K562 (cell line): Measurements from ENCODE around the gene CCT7. TPM values are rescaled to one million over a fixed set of nuclear protein-coding genes. Genes with fewer than 3 reads are reported as not detected.

ENCODE experiments used
- E2F6 ChIP-seq, 2 experiments: IDR thresholded peaks; 2 replicates each; pipeline ENCODE4 v1.6.1; 2011; ENCODE audit warnings: borderline replicate concordance in 1 of 2, control low read depth in 1 of 2, low read depth in 1 of 2, low read length in 1 of 2, mild to moderate bottlenecking in 1 of 2, mixed read lengths in 1 of 2, moderate library complexity in 1 of 2; ENCODE audit not compliant: insufficient read depth in 1 of 2, insufficient read length in 1 of 2, poor library complexity in 1 of 2, severe bottlenecking in 1 of 2; ENCODE audit errors: extremely low read depth in 1 of 2
- FOXJ3 ChIP-seq: sonication (generic); formaldehyde crosslinking; IDR thresholded peaks from 2 replicates; pipeline ENCODE4 v1.4.0; 2020; ENCODE audit warnings: mild to moderate bottlenecking, missing genetic modification reagents
- GTF2A2 ChIP-seq: IDR thresholded peaks from 2 replicates; pipeline ENCODE4 v1.6.1; 2016; ENCODE audit warnings: mild to moderate bottlenecking, missing genetic modification characterization, missing compliant biosample characterization
- HCFC1 ChIP-seq: IDR thresholded peaks from 2 replicates; pipeline ENCODE4 v1.6.1; 2012; ENCODE audit warnings: low read depth, low read length, improper control_type of control experiment
- MCM7 ChIP-seq, 2 experiments: fragments of 450-650 bp; IDR thresholded peaks; 2 replicates each; pipeline ENCODE4 v1.6.1; 2016 to 2018
- NFATC3 ChIP-seq: fragments of 450-650 bp; IDR thresholded peaks from 2 replicates; pipeline ENCODE4 v1.6.1; 2017; ENCODE audit warnings: mild to moderate bottlenecking
- RBM17 ChIP-seq: fragments of 200-400 bp; formaldehyde crosslinking; IDR thresholded peaks from 2 replicates; pipeline ENCODE4 v1.6.1; 2017; ENCODE audit warnings: low read depth, mild to moderate bottlenecking, low read length, borderline replicate concordance
- SIN3A ChIP-seq, 2 experiments: fragments of 150-350 bp in 1 of 2; IDR thresholded peaks; 2 replicates each; pipeline ENCODE4 v1.6.1; 2011 to 2016; ENCODE audit warnings: borderline replicate concordance in 2 of 2, low read depth in 2 of 2, low read length in 2 of 2, mild to moderate bottlenecking in 2 of 2, moderate library complexity in 2 of 2; ENCODE audit not compliant: control insufficient read depth in 1 of 2
- ZNF507 ChIP-seq: conservative IDR thresholded peaks from 2 replicates; pipeline ENCODE4 v1.6.1; 2017; ENCODE audit warnings: missing genetic modification characterization, missing compliant biosample characterization
- ZNF561 ChIP-seq: fragments of 450-650 bp; formaldehyde crosslinking; conservative IDR thresholded peaks from 2 replicates; pipeline ENCODE4 v1.4.0; 2020; ENCODE audit warnings: mild to moderate bottlenecking, moderate library complexity
- ZNF785 ChIP-seq: fragments of 250-450 bp; sonication (Bioruptor Pico); IDR thresholded peaks from 2 replicates; pipeline ENCODE4 v1.4.0; 2020; ENCODE audit warnings: mild to moderate bottlenecking
- polyA plus RNA-seq, 8 experiments: library from polyadenylated mRNA; depleted of rRNA in 4 of 8; stranded (reverse) in 5 of 8; unstranded in 3 of 8; fragments of >200 nt; fragmentation: Nextera tagmentation in 2 of 8; fragmentation: Illumina TruSeq in 1 of 8; extraction: Ambion mirVana in 2 of 8; extraction: Trizol in 1 of 8; gene quantifications; 2 replicates each; pipeline versions ENCODE4 v1.2.1 to v1.2.3, GENCODE V29; 2011 to 2014; ENCODE audit warnings: inconsistent platforms in 1 of 8, missing spikeins in 1 of 8
- total RNA-seq, 7 experiments: library from RNA; depleted of rRNA in 6 of 7; stranded (reverse); fragments of >200 nt in 6 of 7; fragmentation: Illumina TruSeq in 2 of 7; extraction: Trizol in 2 of 7; gene quantifications; 2 replicates each; pipeline versions ENCODE4 v1.2.1 to v1.2.3, GENCODE V29; 2011 to 2021; ENCODE audit warnings: low replicate concordance in 1 of 7
- TF ChIP-seq, protein P1 (sequence below): fragments of 200-800 bp; sonication (Bioruptor generic); IDR thresholded peaks from 2 replicates; pipeline ENCODE4 v1.6.1; 2016; ENCODE audit warnings: missing genetic modification characterization, missing compliant biosample characterization
- TF ChIP-seq, protein P2 (sequence below), 3 experiments: fragments of 200-800 bp in 1 of 3; fragments of 250-450 bp in 1 of 3; fragments of 450-650 bp in 1 of 3; sonication (Bioruptor Pico) in 1 of 3; sonication (Bioruptor generic) in 1 of 3; formaldehyde crosslinking in 1 of 3; IDR thresholded peaks; 2 replicates each; pipeline versions ENCODE4 v1.6.1 to v1.8.0; 2016 to 2022; ENCODE audit warnings: mild to moderate bottlenecking in 2 of 3, missing genetic modification characterization in 2 of 3, missing compliant biosample characterization in 1 of 3, moderate library complexity in 1 of 3
- TF ChIP-seq, protein P3 (sequence below): fragments of 250-450 bp; sonication (Bioruptor Pico); IDR thresholded peaks from 2 replicates; pipeline ENCODE4 v1.8.0; 2022; ENCODE audit warnings: moderate library complexity, mild to moderate bottlenecking, inconsistent platforms

Gene CCT7
- total and polyA plus RNA-seq, 9 of the 15 experiments (the other 6 are each of a cell fraction or from before 2014, with no cell fraction given), result 326 to 856 (median 638) TPM

DNA sequence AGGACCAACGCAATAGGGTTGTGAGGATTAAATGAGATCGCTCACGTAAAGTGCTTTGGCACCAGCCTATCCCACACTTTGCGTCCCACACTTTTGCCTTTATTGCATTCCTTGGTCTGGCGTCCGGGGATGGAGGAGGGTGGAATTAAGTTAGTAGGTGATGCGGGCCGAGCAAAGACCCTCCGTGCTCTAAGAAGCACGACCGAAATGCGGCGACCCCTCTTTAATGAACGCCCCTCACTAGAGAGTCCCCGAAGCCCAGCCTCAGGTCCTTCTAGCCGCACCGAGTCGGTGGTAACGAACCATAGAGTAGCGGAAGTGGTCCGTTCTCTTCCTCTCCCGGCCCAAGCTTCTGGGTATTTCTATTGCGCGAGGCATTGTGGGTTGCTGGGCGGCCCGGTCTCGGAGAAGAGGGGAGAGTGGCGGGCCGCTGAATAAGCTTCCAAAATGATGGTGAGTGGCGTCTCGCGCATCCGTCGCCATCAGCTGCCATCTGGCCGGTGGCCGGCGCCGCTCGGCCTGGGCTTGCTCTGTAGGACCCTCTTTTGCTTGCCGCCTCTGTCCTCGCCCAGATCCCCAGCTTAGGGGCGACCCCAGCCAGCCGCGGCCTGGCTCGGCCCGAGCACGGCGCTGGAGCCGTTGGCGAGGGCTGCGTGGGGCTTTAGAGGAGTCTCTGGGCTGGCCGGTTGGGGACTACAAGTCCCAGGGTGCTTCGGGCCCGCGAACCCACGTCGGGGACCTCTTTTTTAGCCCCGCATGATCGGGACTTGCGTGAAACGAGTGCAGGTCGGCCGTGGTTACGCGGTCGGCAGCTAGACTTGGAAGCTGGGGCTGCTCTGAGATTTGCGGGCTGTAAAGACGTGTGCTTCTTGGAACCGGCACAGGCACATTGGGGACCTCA, at the start of gene CCT7 (continued):
- TF ChIP-seq HCFC1 (peak; percentile 76), E2F6 (IDR thresholded peaks at IDR 0.05; ENCODE audit: borderline replicate concordance in 1 of 2, extremely low read depth in 1 of 2, insufficient read depth in 1 of 2, insufficient read length in 1 of 2, low read depth in 1 of 2, low read length in 1 of 2, poor library complexity in 1 of 2, severe bottlenecking in 1 of 2) (no peak), ZNF507 (tag) (no peak), SIN3A (IDR thresholded peaks at IDR 0.05; ENCODE audit: borderline replicate concordance in 2 of 2, control insufficient read depth in 1 of 2, low read depth in 2 of 2, low read length in 2 of 2) (peak in 1 of 2 experiments; percentile 79; a peak in 2 of 4 replicates), FOXJ3 (no peak), GTF2A2 (tag) (peak; percentile 85), ZNF561 (CRISPR knock-in tag) (no peak), ZNF785 (CRISPR knock-in tag) (no peak), NFATC3 (no peak), RBM17 (no peak), MCM7 (IDR thresholded peaks at IDR 0.05) (no peak)
- TF ChIP-seq, protein P1, sequence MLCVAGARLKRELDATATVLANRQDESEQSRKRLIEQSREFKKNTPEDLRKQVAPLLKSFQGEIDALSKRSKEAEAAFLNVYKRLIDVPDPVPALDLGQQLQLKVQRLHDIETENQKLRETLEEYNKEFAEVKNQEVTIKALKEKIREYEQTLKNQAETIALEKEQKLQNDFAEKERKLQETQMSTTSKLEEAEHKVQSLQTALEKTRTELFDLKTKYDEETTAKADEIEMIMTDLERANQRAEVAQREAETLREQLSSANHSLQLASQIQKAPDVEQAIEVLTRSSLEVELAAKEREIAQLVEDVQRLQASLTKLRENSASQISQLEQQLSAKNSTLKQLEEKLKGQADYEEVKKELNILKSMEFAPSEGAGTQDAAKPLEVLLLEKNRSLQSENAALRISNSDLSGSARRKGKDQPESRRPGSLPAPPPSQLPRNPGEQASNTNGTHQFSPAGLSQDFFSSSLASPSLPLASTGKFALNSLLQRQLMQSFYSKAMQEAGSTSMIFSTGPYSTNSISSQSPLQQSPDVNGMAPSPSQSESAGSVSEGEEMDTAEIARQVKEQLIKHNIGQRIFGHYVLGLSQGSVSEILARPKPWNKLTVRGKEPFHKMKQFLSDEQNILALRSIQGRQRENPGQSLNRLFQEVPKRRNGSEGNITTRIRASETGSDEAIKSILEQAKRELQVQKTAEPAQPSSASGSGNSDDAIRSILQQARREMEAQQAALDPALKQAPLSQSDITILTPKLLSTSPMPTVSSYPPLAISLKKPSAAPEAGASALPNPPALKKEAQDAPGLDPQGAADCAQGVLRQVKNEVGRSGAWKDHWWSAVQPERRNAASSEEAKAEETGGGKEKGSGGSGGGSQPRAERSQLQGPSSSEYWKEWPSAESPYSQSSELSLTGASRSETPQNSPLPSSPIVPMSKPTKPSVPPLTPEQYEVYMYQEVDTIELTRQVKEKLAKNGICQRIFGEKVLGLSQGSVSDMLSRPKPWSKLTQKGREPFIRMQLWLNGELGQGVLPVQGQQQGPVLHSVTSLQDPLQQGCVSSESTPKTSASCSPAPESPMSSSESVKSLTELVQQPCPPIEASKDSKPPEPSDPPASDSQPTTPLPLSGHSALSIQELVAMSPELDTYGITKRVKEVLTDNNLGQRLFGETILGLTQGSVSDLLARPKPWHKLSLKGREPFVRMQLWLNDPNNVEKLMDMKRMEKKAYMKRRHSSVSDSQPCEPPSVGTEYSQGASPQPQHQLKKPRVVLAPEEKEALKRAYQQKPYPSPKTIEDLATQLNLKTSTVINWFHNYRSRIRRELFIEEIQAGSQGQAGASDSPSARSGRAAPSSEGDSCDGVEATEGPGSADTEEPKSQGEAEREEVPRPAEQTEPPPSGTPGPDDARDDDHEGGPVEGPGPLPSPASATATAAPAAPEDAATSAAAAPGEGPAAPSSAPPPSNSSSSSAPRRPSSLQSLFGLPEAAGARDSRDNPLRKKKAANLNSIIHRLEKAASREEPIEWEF (CRISPR knock-in tag), result no peak
- TF ChIP-seq, protein P2, sequence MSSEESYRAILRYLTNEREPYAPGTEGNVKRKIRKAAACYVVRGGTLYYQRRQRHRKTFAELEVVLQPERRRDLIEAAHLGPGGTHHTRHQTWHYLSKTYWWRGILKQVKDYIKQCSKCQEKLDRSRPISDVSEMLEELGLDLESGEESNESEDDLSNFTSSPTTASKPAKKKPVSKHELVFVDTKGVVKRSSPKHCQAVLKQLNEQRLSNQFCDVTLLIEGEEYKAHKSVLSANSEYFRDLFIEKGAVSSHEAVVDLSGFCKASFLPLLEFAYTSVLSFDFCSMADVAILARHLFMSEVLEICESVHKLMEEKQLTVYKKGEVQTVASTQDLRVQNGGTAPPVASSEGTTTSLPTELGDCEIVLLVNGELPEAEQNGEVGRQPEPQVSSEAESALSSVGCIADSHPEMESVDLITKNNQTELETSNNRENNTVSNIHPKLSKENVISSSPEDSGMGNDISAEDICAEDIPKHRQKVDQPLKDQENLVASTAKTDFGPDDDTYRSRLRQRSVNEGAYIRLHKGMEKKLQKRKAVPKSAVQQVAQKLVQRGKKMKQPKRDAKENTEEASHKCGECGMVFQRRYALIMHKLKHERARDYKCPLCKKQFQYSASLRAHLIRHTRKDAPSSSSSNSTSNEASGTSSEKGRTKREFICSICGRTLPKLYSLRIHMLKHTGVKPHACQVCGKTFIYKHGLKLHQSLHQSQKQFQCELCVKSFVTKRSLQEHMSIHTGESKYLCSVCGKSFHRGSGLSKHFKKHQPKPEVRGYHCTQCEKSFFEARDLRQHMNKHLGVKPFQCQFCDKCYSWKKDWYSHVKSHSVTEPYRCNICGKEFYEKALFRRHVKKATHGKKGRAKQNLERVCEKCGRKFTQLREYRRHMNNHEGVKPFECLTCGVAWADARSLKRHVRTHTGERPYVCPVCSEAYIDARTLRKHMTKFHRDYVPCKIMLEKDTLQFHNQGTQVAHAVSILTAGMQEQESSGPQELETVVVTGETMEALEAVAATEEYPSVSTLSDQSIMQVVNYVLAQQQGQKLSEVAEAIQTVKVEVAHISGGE (CRISPR knock-in tag; IDR thresholded peaks at IDR 0.05), result peak; percentile 90 to 99 (median 97)
- TF ChIP-seq, protein P3, sequence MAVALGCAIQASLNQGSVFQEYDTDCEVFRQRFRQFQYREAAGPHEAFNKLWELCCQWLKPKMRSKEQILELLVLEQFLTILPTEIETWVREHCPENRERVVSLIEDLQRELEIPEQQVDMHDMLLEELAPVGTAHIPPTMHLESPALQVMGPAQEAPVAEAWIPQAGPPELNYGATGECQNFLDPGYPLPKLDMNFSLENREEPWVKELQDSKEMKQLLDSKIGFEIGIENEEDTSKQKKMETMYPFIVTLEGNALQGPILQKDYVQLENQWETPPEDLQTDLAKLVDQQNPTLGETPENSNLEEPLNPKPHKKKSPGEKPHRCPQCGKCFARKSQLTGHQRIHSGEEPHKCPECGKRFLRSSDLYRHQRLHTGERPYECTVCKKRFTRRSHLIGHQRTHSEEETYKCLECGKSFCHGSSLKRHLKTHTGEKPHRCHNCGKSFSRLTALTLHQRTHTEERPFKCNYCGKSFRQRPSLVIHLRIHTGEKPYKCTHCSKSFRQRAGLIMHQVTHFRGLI (CRISPR knock-in tag), result no peak
